IPS-18c (cell line): ENCODE measurements around the gene CBARP.

Experiments
- H3K4me3 ChIP-seq: 2 replicates; pipeline ENCODE4 v1.7.0; 2013; ENCODE audit warnings: low read depth, mild to moderate bottlenecking, low read length, moderate library complexity; ENCODE audit not compliant: insufficient read depth
- H3K9me3 ChIP-seq: one replicate; pipeline ENCODE4 v1.6.1; 2013; ENCODE audit warnings: mild to moderate bottlenecking, low read length, moderate library complexity; ENCODE audit not compliant: control insufficient read depth, insufficient read depth

The CBARP gene

GRCh38 chr19:1278074-1278473 is 40.3 kb upstream of the CBARP start:
- H3K9me3 ChIP-seq, result no peaks in the 10 kb centered on the region
- no peak overlapping the region for H3K4me3 ChIP-seq

- Histone ChIP-seq H3K4me3 (no peak overlapping the region), H3K9me3 (no peaks in the 10 kb centered on the region)
Observed at GRCh38 chr19:1277061-1277460, 39.3 kb upstream of the CBARP start.

- Histone ChIP-seq H3K9me3 (no peaks in the 10 kb centered on the region), H3K4me3 (peak overlapping the region; percentile 89; the same call in 1 of the 2 replicates)
Observed at GRCh38 chr19:1276628-1277022, 38.8 kb upstream of the CBARP start.

GRCh38 chr19:1275976-1276627 is 38.3 kb upstream of the CBARP start:
- H3K9me3 ChIP-seq, result no peaks in the 10 kb centered on the region
- peak overlapping the region; percentile 89 for H3K4me3 ChIP-seq

GRCh38 chr19:1275260-1275975 is 37.6 kb upstream of the CBARP start, which contains the start of gene FAM174C:
FAM174C (plus strand) TSS chr19:1275530; CDS start chr19:1275550, 20 bp downstream.
- H3K4me3 ChIP-seq, result peak within 1 kb of the TSS; percentile 89
- no peaks in the 10 kb centered on the region for H3K9me3 ChIP-seq

GRCh38 chr19:1274852-1275259 is 37.1 kb upstream of the CBARP start:
- Histone ChIP-seq H3K9me3 (no peaks in the 10 kb centered on the region), H3K4me3 (peak overlapping the region; percentile 89)

- Histone ChIP-seq H3K4me3 (peak overlapping the region; percentile 89), H3K9me3 (no peaks in the 10 kb centered on the region)
Observed at GRCh38 chr19:1274081-1274851, 36.5 kb upstream of the CBARP start.

GRCh38 chr19:1273263-1274041 is 35.6 kb upstream of the CBARP start:
- 0 out of 2 replicates have a peak overlapping the region, but pooled peaks have one; percentile 24 for H3K4me3 ChIP-seq

GRCh38 chr19:1272423-1273262 is 34.8 kb upstream of the CBARP start:
- Histone ChIP-seq H3K4me3 (no peak overlapping the region), H3K9me3 (no peaks in the 10 kb centered on the region)

More at GRCh38 chr19:1273263-1274041, 35.6 kb upstream of the CBARP start:
- H3K9me3 ChIP-seq, result no peaks in the 10 kb centered on the region

GRCh38 chr19:1271528-1272422 is 34.0 kb upstream of the CBARP start:
- Histone ChIP-seq H3K4me3 (0 out of 2 replicates have a peak overlapping the region, but pooled peaks have one; percentile 2), H3K9me3 (no peaks in the 10 kb centered on the region)

- H3K4me3 ChIP-seq, result no peak overlapping the region; the same call in 1 of the 2 replicates
- H3K9me3 ChIP-seq, result no peaks in the 10 kb centered on the region
Observed at GRCh38 chr19:1270854-1271527, 33.2 kb upstream of the CBARP start.

GRCh38 chr19:1270213-1270853 is 32.5 kb upstream of the CBARP start:
- Histone ChIP-seq H3K9me3 (no peaks in the 10 kb centered on the region), H3K4me3 (peak overlapping the region; percentile 84)

- H3K9me3 ChIP-seq, result no peaks in the 10 kb centered on the region
- peak overlapping the region; percentile 84 for H3K4me3 ChIP-seq
Observed at GRCh38 chr19:1269478-1270212, 31.8 kb upstream of the CBARP start.

- H3K4me3 ChIP-seq, result peak within 1 kb of the TSS; percentile 84
- H3K9me3 ChIP-seq, result no peaks in the 10 kb centered on the region
Observed at GRCh38 chr19:1269065-1269477, 31.3 kb upstream of the CBARP start, which contains the start of gene CIRBP. CIRBP (plus strand) TSS chr19:1269332; CDS start chr19:1270934, 1,602 bp downstream.
